ENCODE data around the gene IGF2BP2.
A peak's percentile ranks its signal among the peaks of the same experiment; 100 is the strongest.
"Not testable (repeated sequence)": the region's sequence is repeated elsewhere in the genome, so short reads cannot be mapped to it uniquely, and the experiment has no call there.

Gene IGF2BP2

DNA sequence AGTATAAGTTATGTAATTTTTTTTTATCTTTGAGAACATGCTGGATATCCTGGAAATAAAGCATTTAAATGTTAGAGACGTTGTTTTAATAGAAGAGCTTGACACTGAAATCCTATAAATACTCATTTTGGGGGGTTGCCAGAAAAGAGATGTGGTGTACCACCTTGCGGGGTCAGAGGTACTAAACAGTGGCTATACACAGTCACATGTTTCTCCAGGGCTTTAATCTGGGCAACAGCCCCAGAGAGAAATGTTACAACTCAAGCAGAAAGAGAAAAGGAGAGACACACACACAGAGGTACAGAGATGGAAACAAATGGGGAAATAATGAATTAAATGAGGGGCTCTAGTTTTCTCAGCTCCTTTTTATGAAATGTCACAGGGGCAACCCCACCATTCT is 124.9 kb downstream of the IGF2BP2 start:
- TF ChIP-seq, protein P1, sequence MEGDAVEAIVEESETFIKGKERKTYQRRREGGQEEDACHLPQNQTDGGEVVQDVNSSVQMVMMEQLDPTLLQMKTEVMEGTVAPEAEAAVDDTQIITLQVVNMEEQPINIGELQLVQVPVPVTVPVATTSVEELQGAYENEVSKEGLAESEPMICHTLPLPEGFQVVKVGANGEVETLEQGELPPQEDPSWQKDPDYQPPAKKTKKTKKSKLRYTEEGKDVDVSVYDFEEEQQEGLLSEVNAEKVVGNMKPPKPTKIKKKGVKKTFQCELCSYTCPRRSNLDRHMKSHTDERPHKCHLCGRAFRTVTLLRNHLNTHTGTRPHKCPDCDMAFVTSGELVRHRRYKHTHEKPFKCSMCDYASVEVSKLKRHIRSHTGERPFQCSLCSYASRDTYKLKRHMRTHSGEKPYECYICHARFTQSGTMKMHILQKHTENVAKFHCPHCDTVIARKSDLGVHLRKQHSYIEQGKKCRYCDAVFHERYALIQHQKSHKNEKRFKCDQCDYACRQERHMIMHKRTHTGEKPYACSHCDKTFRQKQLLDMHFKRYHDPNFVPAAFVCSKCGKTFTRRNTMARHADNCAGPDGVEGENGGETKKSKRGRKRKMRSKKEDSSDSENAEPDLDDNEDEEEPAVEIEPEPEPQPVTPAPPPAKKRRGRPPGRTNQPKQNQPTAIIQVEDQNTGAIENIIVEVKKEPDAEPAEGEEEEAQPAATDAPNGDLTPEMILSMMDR (IDR thresholded peaks at IDR 0.05; ENCODE audit: control insufficient read depth, insufficient read depth, low read depth, low read length, missing control alignments): no peak
- DNase-seq (ENCODE audit: low read depth): no peak
- no peak overlapping the region for H3K4me3 ChIP-seq (ENCODE audit: control insufficient read depth, low read depth, low read length)

DNA sequence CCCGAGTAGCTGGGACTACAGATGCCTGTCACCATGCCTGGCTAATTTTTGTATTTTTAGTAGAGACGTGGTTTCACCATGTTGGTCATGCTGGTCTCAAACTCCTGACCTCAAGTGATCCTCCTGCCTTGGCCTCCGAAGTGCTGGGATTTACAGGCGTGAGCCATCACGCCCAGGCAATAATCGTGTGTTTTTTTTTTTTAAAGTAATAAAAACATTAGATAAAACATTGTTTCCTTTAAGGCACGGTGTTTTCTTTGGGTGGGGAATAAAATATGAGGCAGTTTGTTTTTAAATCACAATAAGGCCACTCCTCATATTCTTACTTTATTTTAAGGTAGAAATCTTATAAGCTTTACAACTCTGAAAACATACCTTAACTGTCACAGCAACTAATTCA is 127.6 kb downstream of the IGF2BP2 start:
- H3K4me3 ChIP-seq (ENCODE audit: control insufficient read depth, low read depth, low read length); DNase-seq (ENCODE audit: low read depth): not testable (repeated sequence)

DNA sequence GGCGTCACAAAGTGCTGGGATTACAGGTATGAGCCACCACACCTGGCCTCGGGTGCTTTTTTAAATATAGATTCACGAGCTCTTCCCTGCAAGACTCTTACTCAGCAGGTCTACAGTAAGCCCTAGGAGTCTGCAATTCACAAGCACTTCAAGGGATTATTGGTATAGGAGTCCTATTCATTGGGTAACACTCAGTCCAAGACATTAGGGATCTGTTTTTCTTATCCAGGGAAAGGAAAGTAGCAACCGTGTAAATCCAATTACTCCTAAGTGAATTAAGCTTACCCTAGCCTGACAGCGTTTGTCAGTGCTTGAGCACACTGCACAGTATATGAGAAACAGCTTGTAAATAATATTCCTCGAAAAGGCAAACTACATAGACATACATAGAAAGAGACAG is 128.8 kb downstream of the IGF2BP2 start:
- no peak overlapping the region for H3K4me3 ChIP-seq (ENCODE audit: control insufficient read depth, low read depth, low read length)
- no peak for DNase-seq (ENCODE audit: low read depth)
- TF ChIP-seq, protein P1 (IDR thresholded peaks at IDR 0.05; ENCODE audit: control insufficient read depth, insufficient read depth, low read depth, low read length, missing control alignments): no peak

DNA sequence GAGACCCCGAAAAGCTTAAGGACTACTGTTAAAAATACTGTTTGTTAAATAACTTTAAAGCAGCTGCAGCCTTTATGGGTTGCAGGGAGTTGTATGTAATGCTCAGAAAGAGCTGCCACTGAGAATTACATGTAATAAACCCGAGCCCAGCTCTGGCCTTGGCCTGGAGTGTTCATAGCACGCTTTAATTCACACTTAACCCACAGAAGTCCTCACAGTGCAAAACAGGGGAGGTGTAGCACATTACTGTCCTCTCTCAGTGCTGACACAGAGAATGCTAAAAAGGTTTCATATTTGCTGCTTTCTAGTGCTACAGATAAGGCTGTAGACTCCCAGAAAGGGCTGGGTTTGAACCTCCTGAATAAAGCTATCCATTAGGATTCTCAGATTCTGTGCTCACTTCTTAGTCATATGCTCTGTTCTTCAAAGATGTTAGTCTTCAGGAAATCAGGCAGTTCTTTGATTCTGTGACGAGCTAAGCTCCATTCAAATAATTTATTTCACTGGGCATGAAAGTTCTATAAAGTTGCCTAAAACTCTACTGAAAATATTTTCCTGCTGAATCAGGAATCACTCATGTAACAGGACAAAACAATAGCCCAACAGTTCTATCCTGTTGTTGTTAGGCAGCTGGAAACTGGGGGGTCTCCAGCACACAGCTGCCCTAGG is 130.7 kb downstream of the IGF2BP2 start:
- peak; percentile 17 for DNase-seq (ENCODE audit: low read depth)
- H3K4me3 ChIP-seq (ENCODE audit: control insufficient read depth, low read depth, low read length): no peak overlapping the region
- TF ChIP-seq, protein P1 (IDR thresholded peaks at IDR 0.05; ENCODE audit: control insufficient read depth, insufficient read depth, low read depth, low read length, missing control alignments): no peak

GRCh38 chr3:185691622-185692021 is 133.2 kb downstream of the IGF2BP2 start:
- H3K4me3 ChIP-seq (ENCODE audit: control insufficient read depth, low read depth, low read length): no peak overlapping the region
- no peak for DNase-seq (ENCODE audit: low read depth)
- TF ChIP-seq, protein P1 (IDR thresholded peaks at IDR 0.05; ENCODE audit: control insufficient read depth, insufficient read depth, low read depth, low read length, missing control alignments): no peak

DNA sequence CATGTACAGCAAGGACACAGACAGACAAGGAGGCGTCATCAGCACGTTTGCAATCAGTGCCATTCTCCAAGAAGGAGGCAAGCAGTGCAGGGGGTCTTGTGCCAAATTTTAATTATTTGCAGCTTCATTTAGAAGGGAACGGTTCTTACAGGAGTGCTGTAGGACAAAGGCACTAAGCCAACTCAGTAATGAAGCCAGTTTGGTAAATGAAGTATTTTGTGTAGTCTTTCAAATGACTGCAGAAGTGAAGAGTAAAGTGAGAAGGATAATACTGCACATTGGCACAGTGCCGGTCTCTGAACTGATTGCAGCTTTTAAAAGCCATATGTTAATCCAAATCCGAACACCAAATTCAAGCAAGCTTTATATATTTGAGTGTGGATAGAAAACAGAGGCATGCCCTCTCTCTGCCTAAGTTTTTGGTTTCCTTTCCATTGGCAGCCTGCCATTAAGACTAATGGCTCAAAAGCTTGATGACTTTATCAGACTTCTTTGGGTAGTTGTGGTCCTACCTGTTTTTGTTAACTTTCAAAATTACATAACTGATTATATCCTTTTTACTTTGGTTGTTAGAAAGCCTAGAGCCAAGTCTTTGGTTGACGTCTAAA is 137.5 kb downstream of the IGF2BP2 start:
- DNase-seq (ENCODE audit: low read depth): no peak
- TF ChIP-seq, protein P1 (IDR thresholded peaks at IDR 0.05; ENCODE audit: control insufficient read depth, insufficient read depth, low read depth, low read length, missing control alignments): no peak

DNA sequence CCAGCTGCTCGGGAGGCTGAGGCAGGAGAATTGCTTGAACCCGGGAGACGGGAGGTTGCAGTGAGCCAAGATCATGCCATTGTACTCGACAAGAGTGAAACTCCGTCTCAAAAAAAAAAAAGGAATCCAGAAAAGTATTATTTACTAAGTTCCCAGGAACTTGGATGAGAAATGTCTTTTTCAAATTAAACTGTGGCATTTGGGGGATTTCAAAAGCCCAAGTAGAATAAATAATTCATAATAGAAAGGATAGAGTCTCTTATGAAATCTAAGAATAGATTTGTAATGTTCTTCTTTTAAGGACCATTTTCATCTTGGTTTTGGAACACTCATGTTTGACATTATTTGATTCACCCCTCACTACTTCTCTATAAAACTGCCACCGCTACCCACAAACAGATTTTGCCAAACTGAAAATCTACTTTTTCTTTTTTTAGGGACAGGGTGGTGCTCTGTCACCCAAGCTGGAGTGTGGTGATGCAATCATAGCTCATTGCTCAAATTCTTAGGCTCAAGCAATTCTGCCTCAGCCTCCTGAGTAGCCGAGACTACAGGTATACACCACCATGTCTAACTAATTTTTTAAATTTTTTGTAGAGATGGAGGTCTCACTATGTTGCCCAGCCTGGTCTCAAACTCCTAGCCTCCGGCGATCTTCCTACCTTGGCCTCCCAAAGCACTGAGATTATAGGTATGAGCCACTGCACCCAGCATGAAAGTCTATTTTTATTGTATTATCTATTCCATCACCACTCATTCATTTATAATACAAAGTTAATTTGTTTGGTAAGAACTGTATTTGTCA is 139.4 kb downstream of the IGF2BP2 start:
- H3K4me3 ChIP-seq (ENCODE audit: control insufficient read depth, low read depth, low read length): no peak overlapping the region
- peak; percentile 1 for DNase-seq (ENCODE audit: low read depth)
- TF ChIP-seq, protein P1 (IDR thresholded peaks at IDR 0.05; ENCODE audit: control insufficient read depth, insufficient read depth, low read depth, low read length, missing control alignments): no peak

More for the DNA sequence above, 137.5 kb downstream of the IGF2BP2 start:
- H3K4me3 ChIP-seq (ENCODE audit: control insufficient read depth, low read depth, low read length): no peak overlapping the region

Measured in AG09309 (cell line).